GM23338 (cell line): ENCODE results near the gene EEF1E1. TPM values are rescaled to one million over a fixed set of nuclear protein-coding genes. Genes with fewer than 3 reads are reported as not detected.

Source experiments
- ATAC-seq: fragments of 200-7000 bp; cut with Tn5 transposase; 3 replicates; pipeline ENCODE4 v1.9.1; 2020
- DNase-seq: peaks from one replicate; pipeline ENCODE4 v3.0.0-alpha.2; 2015; ENCODE audit warnings: low spot score
- H2AFZ ChIP-seq: fragments of 200-600 bp; sonication (generic); 2 replicates; pipeline ENCODE4 v1.8.0; 2016; ENCODE audit warnings: antibody characterized with exemption, mild to moderate bottlenecking, moderate library complexity
- H3F3A ChIP-seq: fragments of 200-600 bp; sonication (generic); replicated peaks from 2 replicates; pipeline ENCODE4 v1.8.0; 2017; ENCODE audit warnings: antibody characterized with exemption, mixed run types, low read depth
- H3K27ac ChIP-seq: fragments of 200-600 bp; sonication (generic); 2 replicates; pipeline ENCODE4 v1.6.1; 2016; ENCODE audit warnings: low read depth
- H3K27me3 ChIP-seq: fragments of 200-600 bp; sonication (generic); 2 replicates; pipeline ENCODE4 v1.8.0; 2016; ENCODE audit warnings: mild to moderate bottlenecking, mixed run types, moderate library complexity; ENCODE audit not compliant: insufficient read depth
- H3K36me3 ChIP-seq: fragments of 200-600 bp; sonication (generic); 2 replicates; pipeline ENCODE4 v1.8.0; 2016; ENCODE audit warnings: mild to moderate bottlenecking; ENCODE audit not compliant: insufficient read depth
- H3K4me1 ChIP-seq: fragments of 200-600 bp; sonication (generic); 2 replicates; pipeline ENCODE4 v1.8.0; 2016; ENCODE audit warnings: mild to moderate bottlenecking, moderate library complexity; ENCODE audit not compliant: insufficient read depth
- H3K4me2 ChIP-seq: fragments of 200-600 bp; sonication (generic); 2 replicates; pipeline ENCODE4 v1.7.1; 2017; ENCODE audit warnings: mixed run types
- H3K4me3 ChIP-seq: fragments of 200-600 bp; sonication (generic); 2 replicates; pipeline ENCODE4 v1.6.1; 2016; ENCODE audit warnings: mixed run types
- H3K79me2 ChIP-seq: fragments of 200-600 bp; sonication (generic); replicated peaks from 2 replicates; pipeline ENCODE4 v1.8.0; 2017; ENCODE audit warnings: mild to moderate bottlenecking; ENCODE audit not compliant: insufficient read depth
- H3K9me2 ChIP-seq: fragments of 200-600 bp; sonication (generic); 2 replicates; pipeline ENCODE4 v1.8.0; 2017; ENCODE audit not compliant: insufficient read depth
- H4K20me1 ChIP-seq: fragments of 200-600 bp; sonication (generic); replicated peaks from 2 replicates; pipeline ENCODE4 v1.8.0; 2017; ENCODE audit warnings: mild to moderate bottlenecking; ENCODE audit not compliant: insufficient read depth
- H3K27ac Mint-ChIP-seq: 2 replicates; pipeline ENCODE4 v1.8.0; 2020; ENCODE audit warnings: inconsistent platforms, mild to moderate bottlenecking, moderate library complexity, mixed read lengths
- H3K27me3 Mint-ChIP-seq: 3 replicates; pipeline ENCODE4 v1.8.0; 2022; ENCODE audit warnings: low read depth, mild to moderate bottlenecking, moderate library complexity, mixed read lengths, inconsistent platforms; ENCODE audit not compliant: insufficient read depth, poor library complexity
- H3K36me3 Mint-ChIP-seq: 3 replicates; pipeline ENCODE4 v1.8.0; 2021; ENCODE audit warnings: low read depth, mild to moderate bottlenecking, inconsistent platforms, moderate library complexity, mixed read lengths
- H3K4me1 Mint-ChIP-seq: 3 replicates; pipeline ENCODE4 v1.8.0; 2020; ENCODE audit warnings: mild to moderate bottlenecking, inconsistent platforms, mixed read lengths
- H3K4me3 Mint-ChIP-seq: 3 replicates; pipeline ENCODE4 v1.8.0; 2021; ENCODE audit warnings: moderate library complexity, mild to moderate bottlenecking, inconsistent platforms, mixed read lengths
- H3K9me3 Mint-ChIP-seq: 3 replicates; pipeline ENCODE4 v1.8.0; 2020; ENCODE audit warnings: moderate library complexity, mild to moderate bottlenecking, inconsistent platforms, mixed read lengths
- CREB1 ChIP-seq: fragments of 250-450 bp; sonication (Bioruptor Pico); IDR thresholded peaks from 2 replicates; pipeline ENCODE4 v1.5.0; 2020; ENCODE audit warnings: low read depth, mild to moderate bottlenecking, moderate library complexity
- CTCF ChIP-seq, 2 experiments: fragments of 200-600 bp in 1 of 2; sonication (generic) in 1 of 2; conservative IDR thresholded peaks; 2 replicates each; pipeline versions ENCODE4 v1.5.1 to v1.6.1; 2016 to 2017; ENCODE audit warnings: antibody characterized with exemption in 2 of 2, low read depth in 2 of 2, mild to moderate bottlenecking in 2 of 2, moderate library complexity in 1 of 2
- ETS1 ChIP-seq: IDR thresholded peaks from 2 replicates; pipeline ENCODE4 v1.6.1; 2016; ENCODE audit warnings: antibody characterized with exemption
- EZH2 ChIP-seq: fragments of 200-600 bp; sonication (generic); IDR thresholded peaks from one replicate; pipeline ENCODE4 v1.8.0; 2017; ENCODE audit warnings: antibody characterized with exemption, mild to moderate bottlenecking, low read depth; ENCODE audit not compliant: unreplicated experiment
- EZH2phosphoT487 ChIP-seq: fragments of 200-600 bp; sonication (generic); IDR thresholded peaks from one replicate; pipeline ENCODE4 v1.8.1; 2018; ENCODE audit warnings: antibody characterized with exemption; ENCODE audit not compliant: unreplicated experiment
- NANOG ChIP-seq: IDR thresholded peaks from 2 replicates; pipeline ENCODE4 v1.6.1; 2016; ENCODE audit warnings: antibody characterized with exemption, borderline replicate concordance
- POLR2AphosphoS5 ChIP-seq: IDR thresholded peaks from 2 replicates; pipeline ENCODE4 v1.6.1; 2016; ENCODE audit warnings: antibody characterized with exemption, low read depth
- REST ChIP-seq: IDR thresholded peaks from one replicate; pipeline ENCODE4 v1.6.1; 2018; ENCODE audit warnings: antibody characterized with exemption; ENCODE audit not compliant: unreplicated experiment
- ZNF114 ChIP-seq: fragments of 250-450 bp; sonication (Bioruptor Pico); IDR thresholded peaks from 2 replicates; pipeline ENCODE4 v1.5.0; 2020; ENCODE audit warnings: mild to moderate bottlenecking, moderate library complexity
- ZNF462 ChIP-seq: fragments of 250-450 bp; sonication (Bioruptor Pico); IDR thresholded peaks from 2 replicates; pipeline ENCODE4 v1.5.0; 2020; ENCODE audit warnings: mild to moderate bottlenecking, moderate library complexity
- polyA plus RNA-seq: library from polyadenylated mRNA; unstranded; fragments of >200 nt; fragmentation: Nextera tagmentation; extraction: Ambion mirVana; gene quantifications from 2 replicates; pipeline ENCODE4 v1.2.1, GENCODE V29; 2016
- total RNA-seq: library from RNA; depleted of rRNA; stranded (reverse); fragments of >200 nt; shearing (Covaris generic); gene quantifications from 2 replicates; pipeline ENCODE4 v1.2.3, GENCODE V29; 2014

Gene EEF1E1
- total and polyA plus RNA-seq, 2 experiments from 2014 or later: 298 to 317 TPM

- H4K20me1 ChIP-seq: no peaks in the 10 kb centered on the region; the same call in 1 of the 2 replicates
- H3K79me2 ChIP-seq: no peaks in the 10 kb centered on the region
- no peaks in the 10 kb centered on the region for H3K27me3 Mint-ChIP-seq
- H3F3A ChIP-seq: no peaks in the 10 kb centered on the region
- H3K36me3 Mint-ChIP-seq: no peaks in the 10 kb centered on the region
- H2AFZ ChIP-seq: no peak overlapping the region
- no peak overlapping the region for H3K27ac Mint-ChIP-seq
- no peak for TF ChIP-seq ZNF114 (CRISPR knock-in tag)
- no peak for TF ChIP-seq EZH2
- TF ChIP-seq CREB1 (CRISPR knock-in tag): no peak
- no peak for TF ChIP-seq CTCF (conservative IDR thresholded peaks at IDR 0.05; ENCODE audit: low read depth in 2 of 2)
- no peak for TF ChIP-seq POLR2AphosphoS5
- TF ChIP-seq REST: no peak
- TF ChIP-seq ZNF462 (CRISPR knock-in tag): no peak
- TF ChIP-seq EZH2phosphoT487: no peak
- TF ChIP-seq NANOG: no peak
- TF ChIP-seq ETS1: no peak
- H3K4me3 Mint-ChIP-seq: no peak overlapping the region
- no peak overlapping the region for H3K4me3 ChIP-seq
- H3K27me3 ChIP-seq: no peaks in the 10 kb centered on the region
- no peaks in the 10 kb centered on the region for H3K9me3 Mint-ChIP-seq
- DNase-seq (no peak), ATAC-seq (no peak)
- no peaks in the 10 kb centered on the region; the same call in 1 of the 2 replicates for H3K36me3 ChIP-seq
- no peak overlapping the region for H3K4me2 ChIP-seq
- no peaks in the 10 kb centered on the region for H3K9me2 ChIP-seq
- H3K4me1 Mint-ChIP-seq: peaks cover 26% of the 10 kb centered on the region
- H3K27ac ChIP-seq: no peak overlapping the region
- H3K4me1 ChIP-seq: peaks cover 11% of the 10 kb centered on the region
These were observed 33.2 kb downstream of the EEF1E1 start for GRCh38 chr6:8069151-8069550.
